Mesangial cell (primary cell): ENCODE measurements around the gene SPNS3. TPM values are rescaled to one million over a fixed set of nuclear protein-coding genes. Genes with fewer than 3 reads are reported as not detected.

Experiments used
- total RNA-seq: library from RNA; depleted of rRNA; stranded (reverse); fragments of >200 nt; gene quantifications from 2 replicates; pipeline ENCODE4 v1.2.3, GENCODE V29; 2015

The SPNS3 gene
- total RNA-seq, result 0.65 and 2.7 TPM in 2 replicates

GRCh38 chr17:4433515-4434031 lies at the start of gene SPNS3:
Gene SPNS3 (plus strand): TSS chr17:4433940. CDS start chr17:4433968, 28 bp downstream.

GRCh38 chr17:4498461-4499397 lies 65.0 kb downstream of the SPNS3 start, which contains the start of gene SPNS2:
Gene SPNS2 (plus strand): TSS chr17:4498881. CDS start chr17:4499048, 167 bp downstream.

Other genes starting within 250 kb of the SPNS3 start
- gene ANKFY1, start 170.0 kb upstream of the SPNS3 start, total RNA-seq, result 18.7 and 25.0 TPM in 2 replicates
- 52.7 and 60.0 TPM in 2 replicates for gene UBE2G1, start 67.3 kb upstream of the SPNS3 start, total RNA-seq
- 22.2 and 106 TPM in 2 replicates for gene SPNS2, start 64.9 kb downstream of the SPNS3 start, total RNA-seq
- 76.8 and 109 TPM in 2 replicates for gene MYBBP1A, start 121.4 kb downstream of the SPNS3 start, total RNA-seq
- not detected in 2 replicates for gene GGT6, start 126.6 kb downstream of the SPNS3 start, total RNA-seq
- 0.33 and 16.9 TPM in 2 replicates for gene SMTNL2, start 150.6 kb downstream of the SPNS3 start, total RNA-seq
- gene ALOX15, start 207.7 kb downstream of the SPNS3 start, total RNA-seq, result under 0.01 TPM in 1 of 2 replicates, not detected in the other